HG03520 (cell line): Measurements from ENCODE around the gene MRNIP.
"Not testable (repeated sequence)": the region's sequence is repeated elsewhere in the genome, so short reads cannot be mapped to it uniquely, and the experiment has no call there.

Experiments
- ATAC-seq: cut with Tn5 transposase; IDR thresholded peaks from one replicate; pipeline ENCODE4 v1.9.1; 2021; ENCODE audit warnings: mild to moderate bottlenecking, moderate library complexity; ENCODE audit not compliant: unreplicated experiment

Gene MRNIP

DNA sequence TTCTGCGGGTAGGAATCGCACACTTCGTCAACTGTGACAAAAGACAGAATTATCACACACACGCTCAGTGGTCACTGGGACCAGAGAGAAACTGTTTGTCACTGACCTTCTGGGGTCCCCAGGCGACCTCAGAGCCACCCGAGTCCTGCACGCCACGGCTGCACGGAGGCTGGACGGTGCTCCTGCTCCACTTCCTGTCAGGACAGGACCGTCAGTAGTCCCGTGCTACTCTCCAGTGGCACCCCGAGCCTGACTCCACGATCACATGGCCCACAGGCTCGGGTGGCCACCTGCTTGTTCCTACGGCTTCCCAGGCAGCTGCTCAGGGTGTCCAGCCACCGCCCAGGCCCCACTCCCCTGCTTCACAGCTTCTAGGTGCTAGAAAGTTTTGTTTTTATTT, 17.9 kb downstream of the MRNIP start:
- no peak for ATAC-seq

DNA sequence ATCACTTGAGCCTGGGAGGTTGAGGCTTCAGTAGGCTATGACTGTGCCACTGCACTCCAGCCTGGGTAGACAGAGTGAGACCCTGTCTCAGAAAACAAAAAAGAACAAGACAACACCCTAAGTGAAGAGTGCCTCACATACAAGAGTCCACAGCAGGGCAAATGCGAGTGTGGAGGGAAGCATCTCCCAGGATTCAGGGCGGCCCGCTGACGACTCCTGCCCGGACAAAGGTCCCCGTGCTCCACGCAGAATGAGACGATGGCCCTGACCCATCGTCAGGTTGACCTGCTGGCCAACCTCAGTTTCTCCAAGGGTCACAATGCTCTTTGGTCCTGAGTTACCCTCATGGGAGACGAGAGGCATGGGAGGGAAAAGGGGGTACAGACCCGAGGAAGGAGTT, 18.3 kb downstream of the MRNIP start:
- ATAC-seq = no peak

DNA sequence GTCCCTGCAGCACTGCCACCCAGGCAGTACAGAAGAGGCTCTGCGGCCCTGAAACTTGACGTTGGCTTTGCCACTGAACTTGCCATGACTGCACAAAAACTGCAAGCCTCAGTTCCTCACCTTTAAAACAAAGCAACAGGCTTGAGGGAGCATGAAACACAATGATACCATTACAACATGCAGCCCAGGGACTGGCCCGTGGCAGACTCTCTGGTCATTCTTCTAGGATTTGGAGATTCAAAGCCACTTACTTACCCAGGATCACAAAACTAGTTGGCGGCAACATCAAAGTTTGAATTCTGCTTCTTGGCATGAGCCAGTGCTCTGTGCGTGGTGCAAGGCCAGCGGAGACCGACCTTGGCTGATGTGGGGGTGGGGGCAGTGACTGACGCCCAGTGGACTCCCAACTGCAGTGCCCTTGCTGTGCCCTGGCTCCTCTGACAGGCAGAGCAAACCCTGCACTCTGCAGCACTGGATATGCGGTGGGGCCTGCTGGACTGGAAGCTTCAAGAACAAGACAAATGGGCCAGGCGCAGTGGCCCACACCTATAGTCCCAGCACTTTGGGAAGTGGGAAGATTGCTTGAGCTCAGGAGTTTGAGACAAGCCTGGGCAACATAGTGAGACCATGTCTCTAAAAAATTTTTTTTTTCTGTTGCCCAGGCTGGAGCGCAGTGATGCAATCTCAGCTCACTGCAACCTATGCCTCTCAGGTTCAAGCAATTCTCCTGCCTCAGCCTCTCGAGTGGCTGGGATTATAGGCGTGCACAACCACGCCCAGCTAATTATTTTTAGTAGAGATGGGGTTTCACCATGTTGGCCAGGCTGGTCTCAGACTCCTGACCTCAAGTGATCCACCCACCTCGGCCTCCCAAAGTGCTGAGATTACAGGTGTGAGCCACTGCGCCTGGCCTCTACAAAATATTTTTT, 19.0 kb downstream of the MRNIP start:
- no peak for ATAC-seq

DNA sequence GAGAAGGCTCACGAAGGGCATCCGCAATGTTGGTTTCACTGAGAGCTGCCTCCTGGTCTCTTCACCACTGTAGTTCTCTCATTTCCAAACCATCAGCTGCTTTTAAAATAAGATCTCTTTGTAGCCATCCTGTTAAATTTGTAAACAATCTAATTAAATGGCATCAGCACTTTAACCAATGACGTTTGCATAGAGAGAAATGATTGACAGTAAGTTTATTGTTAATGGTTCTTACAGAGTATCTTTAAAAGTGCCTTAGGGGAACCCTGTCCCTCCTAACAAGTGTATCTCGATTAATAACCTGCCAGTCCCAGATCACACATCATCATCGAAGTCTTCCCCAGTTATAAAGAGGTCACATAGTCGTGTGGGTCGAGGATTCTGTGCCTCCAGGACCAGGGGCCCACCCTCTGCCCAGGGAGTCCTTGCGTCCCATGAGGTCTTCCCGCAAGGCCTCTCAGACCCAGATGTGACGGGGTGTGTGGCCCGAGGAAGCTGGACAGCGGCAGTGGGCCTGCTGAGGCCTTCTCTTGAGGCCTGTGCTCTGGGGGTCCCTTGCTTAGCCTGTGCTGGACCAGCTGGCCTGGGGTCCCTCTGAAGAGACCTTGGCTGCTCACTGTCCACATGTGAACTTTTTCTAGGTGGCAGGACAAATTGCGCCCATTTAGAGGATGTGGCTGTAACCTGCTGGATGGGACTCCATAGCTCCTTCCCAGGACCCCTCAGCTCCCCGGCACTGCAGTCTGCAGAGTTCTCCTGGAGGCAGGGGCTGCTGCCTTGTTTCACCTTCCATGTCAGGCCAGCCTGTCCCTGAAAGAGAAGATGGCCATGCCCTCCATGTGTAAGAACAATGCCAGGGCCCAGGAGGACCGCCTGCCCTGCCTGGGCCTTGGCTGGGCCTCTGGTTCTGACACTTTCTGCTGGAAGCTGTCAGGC, 21.3 kb downstream of the MRNIP start:
- no peak for ATAC-seq

DNA sequence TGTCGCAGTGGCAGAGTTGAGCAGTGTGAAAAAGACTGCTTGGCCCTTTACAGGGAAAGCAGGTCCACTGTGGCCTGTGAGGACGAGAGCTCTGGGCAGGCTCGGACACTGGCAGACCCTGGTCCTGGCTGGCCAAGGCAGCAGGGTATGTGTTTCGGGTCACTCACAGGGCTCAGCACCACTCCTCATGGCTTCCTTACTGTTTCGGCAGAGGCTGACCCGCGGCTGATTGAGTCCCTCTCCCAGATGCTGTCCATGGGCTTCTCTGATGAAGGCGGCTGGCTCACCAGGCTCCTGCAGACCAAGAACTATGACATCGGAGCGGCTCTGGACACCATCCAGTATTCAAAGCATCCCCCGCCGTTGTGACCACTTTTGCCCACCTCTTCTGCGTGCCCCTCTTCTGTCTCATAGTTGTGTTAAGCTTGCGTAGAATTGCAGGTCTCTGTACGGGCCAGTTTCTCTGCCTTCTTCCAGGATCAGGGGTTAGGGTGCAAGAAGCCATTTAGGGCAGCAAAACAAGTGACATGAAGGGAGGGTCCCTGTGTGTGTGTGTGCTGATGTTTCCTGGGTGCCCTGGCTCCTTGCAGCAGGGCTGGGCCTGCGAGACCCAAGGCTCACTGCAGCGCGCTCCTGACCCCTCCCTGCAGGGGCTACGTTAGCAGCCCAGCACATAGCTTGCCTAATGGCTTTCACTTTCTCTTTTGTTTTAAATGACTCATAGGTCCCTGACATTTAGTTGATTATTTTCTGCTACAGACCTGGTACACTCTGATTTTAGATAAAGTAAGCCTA, 22.2 kb downstream of the MRNIP start:
- ATAC-seq = no peak

DNA sequence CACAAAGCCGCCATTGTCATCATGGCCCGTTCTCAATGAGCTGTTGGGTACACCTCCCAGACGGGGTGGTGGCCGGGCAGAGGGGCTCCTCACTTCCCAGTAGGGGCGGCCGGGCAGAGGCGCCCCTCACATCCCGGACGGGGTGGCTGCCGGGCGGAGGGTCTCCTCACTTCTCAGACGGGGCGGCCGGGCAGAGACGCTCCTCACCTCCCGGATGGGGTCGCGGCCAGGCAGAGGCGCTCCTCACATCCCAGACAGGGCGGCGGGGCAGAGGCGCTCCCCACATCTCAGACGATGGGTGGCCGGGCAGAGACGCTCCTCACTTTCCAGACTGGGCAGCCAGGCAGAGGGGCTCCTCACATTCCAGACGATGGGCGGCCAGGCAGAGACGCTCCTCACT, 23.7 kb downstream of the MRNIP start:
- not testable (repeated sequence) for ATAC-seq

DNA sequence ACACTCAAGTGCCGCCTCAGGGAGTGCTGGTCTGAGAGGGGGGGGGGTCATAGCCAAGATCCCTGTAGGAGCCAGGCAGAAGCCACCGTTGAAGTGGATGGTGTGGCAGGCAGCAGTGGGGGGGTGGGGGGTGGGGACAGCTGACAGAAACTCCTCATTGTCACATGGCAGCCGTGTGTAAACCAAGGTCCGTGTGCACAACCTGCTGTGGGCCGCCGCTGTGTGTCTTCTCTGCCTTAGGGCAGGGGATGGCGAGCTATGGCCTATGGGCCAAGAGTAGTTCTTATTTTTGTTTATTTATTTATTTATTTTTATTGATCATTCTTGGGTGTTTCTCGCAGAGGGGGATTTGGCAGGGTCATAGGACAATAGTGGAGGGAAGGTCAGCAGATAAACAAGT, 24.5 kb downstream of the MRNIP start:
- no peak for ATAC-seq

DNA sequence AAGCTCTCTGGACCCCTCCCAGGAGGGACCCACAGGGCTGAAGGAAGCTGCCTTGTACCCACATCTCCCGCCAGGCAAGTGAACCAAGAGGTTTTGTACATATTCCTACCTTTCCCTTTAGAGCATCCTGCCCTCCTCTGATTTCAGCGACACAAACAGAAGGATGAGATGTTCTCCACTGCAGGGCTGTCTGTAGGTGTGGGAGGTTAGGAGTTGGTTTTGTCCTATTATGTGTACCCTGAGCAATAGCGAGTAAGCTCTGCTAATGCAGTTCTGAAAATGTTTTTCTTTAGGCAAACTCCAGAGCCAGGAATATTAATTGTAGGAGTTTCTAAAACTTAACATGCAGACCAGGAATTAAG, 24.9 kb downstream of the MRNIP start:
- no peak for ATAC-seq

DNA sequence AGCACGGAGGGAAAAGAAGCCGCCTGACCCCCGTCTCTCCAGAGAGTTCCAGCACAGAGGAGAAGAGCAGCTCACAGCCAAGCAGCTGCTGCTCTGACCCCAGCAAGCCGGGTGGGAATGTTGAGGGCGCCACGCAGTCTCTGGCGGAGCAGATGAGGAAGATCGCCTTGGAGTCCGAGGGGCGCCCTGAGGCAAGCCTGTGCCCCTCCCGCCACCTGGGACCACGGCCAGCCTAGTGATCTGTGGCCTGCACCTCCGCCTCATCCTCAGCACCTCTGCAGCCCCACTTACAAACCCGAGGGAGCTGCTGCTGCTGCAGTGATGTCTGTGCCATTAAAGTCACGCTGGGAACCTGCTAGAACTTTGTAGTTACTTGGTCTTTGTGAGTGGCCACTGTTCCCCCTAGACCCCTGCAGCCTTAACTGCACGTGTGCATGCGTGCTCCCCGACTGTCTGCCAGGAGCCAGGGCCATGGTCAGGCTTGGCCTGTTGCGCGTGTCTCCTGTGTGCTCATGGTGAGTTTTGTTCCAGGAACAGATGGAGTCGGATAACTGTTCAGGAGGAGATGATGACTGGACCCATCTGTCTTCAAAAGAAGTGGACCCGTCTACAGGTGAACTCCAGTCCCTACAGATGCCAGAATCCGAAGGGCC, 25.4 kb downstream of the MRNIP start:
- no peak for ATAC-seq

DNA sequence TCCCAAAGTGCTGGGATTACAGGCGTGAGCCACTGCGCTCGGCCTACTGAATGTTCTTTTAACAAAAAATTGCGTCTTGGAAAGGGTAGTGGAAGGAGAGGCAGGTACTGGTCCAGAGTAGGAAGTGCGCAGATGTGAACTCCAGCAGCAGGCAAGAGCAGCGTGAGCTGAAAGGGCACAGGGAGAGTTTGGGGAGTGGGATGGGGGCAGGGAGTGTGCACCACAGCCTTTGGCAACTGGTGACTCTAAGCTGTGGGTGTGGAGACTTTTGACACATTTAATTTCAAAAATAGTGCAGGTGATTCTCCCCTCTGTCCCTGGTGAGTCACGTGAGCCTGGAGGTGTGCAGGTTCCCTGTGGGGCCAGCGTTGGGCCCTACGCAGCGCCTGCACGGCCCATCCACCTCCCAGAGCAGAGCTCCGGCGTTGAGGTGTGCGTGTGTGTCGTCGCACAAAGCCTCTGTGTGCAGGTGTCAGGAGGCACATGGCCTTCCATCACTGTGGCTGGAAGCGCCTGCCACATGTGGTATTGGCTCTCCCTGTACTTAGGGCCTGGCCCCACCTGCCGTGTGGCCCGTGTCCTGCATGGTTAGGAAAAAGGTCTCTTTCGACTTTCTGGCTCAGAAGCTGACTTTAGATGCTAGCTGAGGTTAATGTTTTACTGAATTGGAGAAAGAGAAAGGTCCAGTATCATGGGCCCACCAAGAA, 26.4 kb downstream of the MRNIP start:
- ATAC-seq = no peak

DNA sequence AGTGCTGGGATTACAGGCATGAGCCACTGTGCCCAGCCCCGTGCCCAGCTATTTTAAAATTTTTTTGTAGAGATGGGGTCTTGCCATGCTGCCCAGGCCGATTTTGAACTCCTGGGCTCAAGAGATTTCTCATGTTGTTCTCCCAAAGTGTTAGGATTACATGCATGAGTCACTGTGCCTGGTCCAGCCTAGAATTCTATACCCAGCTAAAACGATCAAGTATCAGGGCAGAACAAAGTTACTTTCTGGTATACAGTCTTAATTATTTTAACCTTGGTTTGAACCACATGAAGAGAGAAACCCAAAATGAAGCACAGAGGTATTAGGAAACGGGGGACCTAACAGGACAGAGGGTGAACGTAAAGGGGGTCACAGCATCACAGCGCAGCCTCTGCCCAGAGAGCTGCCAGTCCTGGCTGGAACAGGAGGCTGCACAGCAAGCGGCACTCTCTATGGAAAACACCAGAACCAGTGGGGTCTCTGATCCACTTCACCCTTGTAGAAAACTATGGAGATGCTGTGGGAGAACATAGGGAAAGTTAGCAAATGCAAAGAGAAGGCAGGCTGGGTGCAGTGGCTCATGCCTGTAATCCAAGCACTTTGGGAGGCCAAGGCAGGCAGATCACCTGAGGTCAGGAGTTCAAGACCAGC, 27.7 kb downstream of the MRNIP start:
- ATAC-seq = no peak

DNA sequence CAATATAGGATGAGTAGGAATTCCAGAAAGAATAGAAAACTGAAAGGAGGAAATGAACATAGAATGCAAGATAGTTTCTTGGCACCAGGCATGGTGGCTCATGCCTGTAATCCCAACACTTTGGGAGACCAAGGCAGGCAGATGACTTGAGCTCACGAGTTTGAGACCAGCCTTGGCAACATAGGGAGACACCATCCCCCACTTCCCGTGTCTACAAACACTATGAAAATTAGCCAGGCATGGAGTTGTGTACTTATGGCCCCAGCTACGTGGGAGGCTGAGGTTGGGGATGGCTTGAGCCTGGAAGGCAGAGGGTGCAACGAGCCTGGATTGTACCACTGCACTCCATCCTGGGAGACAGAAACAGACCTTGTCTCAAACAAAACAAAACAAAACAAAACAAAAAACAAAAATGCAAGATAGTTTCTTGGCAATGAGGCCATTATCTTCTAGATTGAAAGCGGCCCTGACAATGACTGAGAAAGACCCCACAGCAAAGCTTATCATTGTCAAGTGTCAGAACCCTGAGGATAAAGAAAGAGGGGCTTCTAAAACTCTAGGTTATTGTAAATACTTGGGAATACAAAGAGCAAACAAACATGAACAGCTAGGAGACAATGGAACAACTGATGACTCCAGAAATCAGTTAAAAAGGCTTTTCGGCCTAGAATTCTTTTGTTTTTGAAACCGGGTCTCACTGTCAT, 28.7 kb downstream of the MRNIP start:
- no peak for ATAC-seq

DNA sequence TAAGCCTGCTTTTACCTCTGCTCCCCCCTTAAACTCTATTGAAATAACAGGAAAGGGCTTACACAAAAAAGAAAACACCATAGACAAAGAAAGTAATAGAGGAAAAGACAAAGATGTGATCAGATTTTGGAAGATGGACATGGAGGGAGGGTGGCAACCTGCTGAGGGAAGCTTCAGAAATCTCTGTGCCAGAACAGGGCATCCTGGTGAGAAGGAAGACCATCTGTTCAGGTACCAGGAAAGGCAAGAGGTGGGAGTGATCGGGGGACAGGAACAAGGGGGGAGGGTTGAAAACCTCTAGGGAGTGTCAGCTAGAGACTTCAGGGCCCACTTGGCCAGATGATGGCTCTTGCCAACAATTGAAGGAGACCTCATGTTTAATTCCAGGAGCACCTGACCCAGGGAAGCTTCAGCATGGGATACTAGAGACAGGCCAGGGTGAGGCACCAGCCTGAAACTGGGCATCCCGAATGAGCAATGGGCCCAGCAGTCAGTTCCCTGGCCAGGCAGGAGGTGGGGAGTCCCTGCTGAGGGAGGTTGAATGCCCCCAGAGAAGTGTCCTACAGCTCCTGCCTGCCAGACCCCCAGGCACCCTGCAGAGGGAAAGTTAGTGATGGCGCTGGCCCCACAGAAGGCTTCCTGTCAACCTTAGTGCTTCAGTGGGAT, 29.7 kb downstream of the MRNIP start:
- no peak for ATAC-seq

DNA sequence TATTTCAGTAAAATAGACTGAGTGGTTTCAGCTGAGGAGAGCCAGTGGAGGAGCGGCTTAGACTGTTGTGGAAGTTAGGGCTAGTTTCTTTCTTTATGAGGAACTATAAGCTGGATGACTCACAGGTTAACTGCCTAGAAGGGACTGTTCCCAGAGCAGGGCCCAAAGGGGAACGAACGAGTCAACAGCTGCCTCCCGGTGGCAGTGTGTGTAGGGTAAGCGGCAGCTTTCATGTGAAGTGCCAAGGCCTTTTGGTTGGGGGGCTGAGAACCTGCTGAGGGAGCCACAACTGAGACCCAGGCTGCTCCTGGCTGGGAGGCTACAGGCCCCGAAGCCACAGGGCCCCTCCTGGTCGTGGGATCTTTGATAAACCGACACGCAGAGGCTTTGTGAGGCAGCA, 30.9 kb downstream of the MRNIP start:
- ATAC-seq = no peak

DNA sequence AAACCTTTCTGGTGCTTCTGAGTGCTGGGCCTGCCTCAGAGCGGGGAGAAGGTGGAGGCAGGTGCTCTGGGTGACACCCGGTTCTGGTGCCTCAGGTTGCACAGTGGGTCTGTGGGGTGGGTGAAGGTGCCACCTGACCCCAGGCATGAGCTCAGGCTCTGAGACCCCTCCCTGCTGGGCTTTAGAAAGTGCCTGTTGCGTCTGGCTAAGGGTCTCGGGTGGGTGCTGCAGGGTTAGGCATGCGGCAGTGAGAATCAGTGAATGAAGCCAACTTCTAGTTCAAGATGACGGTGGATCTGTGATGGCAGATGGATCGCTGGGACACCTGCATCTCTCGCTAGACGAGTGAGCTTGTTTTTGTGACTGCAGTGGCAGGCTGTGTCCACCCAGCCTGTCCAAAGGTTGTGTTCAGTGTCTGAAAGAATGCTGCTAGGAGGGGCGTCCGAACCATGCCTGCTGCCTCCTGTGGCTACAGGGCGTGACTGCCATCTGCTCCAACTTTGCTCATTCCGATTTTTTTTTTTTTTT, 32.9 kb downstream of the MRNIP start:
- ATAC-seq = no peak

DNA sequence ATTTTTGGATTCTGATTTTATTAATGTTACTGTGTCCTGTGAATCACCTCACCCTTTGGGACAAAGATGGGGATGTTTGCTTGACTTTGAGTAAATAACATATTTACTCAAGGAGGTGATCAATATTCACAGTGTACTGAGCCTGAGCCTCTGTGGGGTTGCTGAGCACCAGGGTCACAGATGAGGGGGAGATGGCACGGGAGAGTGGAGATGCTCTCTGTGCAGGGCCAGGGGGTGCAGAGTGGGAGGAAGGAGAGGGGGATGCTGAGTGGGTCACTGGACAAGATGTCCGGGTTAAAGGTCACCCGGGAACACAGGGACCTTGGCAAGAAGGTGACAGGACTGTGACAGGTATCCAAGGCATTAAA, 33.9 kb downstream of the MRNIP start:
- no peak for ATAC-seq

DNA sequence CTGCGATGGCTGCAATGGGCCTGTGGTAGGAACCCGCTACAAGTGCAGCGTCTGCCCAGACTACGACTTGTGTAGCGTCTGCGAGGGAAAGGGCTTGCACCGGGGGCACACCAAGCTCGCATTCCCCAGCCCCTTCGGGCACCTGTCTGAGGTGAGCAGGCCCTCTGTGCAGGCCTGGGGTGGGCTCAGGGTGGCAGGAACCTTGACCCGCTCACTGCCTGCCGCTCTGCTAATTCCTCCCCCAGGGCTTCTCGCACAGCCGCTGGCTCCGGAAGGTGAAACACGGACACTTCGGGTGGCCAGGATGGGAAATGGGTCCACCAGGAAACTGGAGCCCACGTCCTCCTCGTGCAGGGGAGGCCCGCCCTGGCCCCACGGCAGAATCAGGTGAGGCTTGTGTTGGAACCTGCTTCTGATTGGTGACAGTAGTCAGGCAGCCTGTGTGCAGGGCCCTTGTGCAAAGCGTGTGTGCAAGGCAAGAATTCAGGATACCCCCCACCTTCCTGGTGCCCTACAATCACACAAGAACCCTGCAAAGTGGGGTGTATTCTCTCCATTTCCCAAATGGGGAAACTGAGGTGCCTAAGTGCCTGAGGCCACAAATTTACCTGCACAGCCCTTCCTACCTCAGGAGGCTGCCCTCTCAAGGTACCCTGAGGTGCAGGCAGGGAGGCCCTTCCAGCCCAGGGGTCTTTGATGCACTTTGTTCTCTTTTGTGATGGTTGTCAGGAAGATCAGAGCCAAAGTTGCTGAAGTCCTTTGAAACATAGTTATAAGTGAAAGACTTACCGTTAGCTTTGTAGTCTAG, 34.5 kb downstream of the MRNIP start:
- ATAC-seq = no peak
